Large intestine (tissue), 3 donors: ENCODE results near the gene SCUBE2. TPM values are rescaled to one million over a fixed set of nuclear protein-coding genes. Genes with fewer than 3 reads are reported as not detected.

Source experiments
- DNase-seq, 2 donors: peaks; one replicate each; pipeline versions ENCODE4 v3.0.0 to v3.0.0-alpha.2; 2013
- H3K27ac ChIP-seq: one replicate; pipeline ENCODE4 v1.5.1; 2013; ENCODE audit warnings: low read length
- H3K27me3 ChIP-seq: 2 replicates; pipeline ENCODE4 v1.6.1; 2013; ENCODE audit warnings: low read length; ENCODE audit not compliant: control insufficient read depth, insufficient read depth
- H3K36me3 ChIP-seq: 2 replicates; pipeline ENCODE4 v1.6.1; 2013; ENCODE audit warnings: low read length; ENCODE audit not compliant: control insufficient read depth, insufficient read depth
- H3K4me1 ChIP-seq: one replicate; pipeline ENCODE4 v1.6.1; 2013; ENCODE audit warnings: low read length; ENCODE audit not compliant: control insufficient read depth, insufficient read depth
- H3K4me3 ChIP-seq: one replicate; pipeline ENCODE4 v1.5.1; 2013; ENCODE audit warnings: low read length
- H3K9me3 ChIP-seq: one replicate; pipeline ENCODE4 v1.6.1; 2013; ENCODE audit warnings: mild to moderate bottlenecking, low read depth, low read length, moderate library complexity; ENCODE audit not compliant: control insufficient read depth
- WGBS: methylation state at CpG from one replicate; pipeline ENCODE4 v1.1.5; 2013; ENCODE audit warnings: low lambda C conversion rate; ENCODE audit not compliant: insufficient coverage; 5-methylcytosine and 5-hydroxymethylcytosine counted together
- polyA plus RNA-seq: library from polyadenylated mRNA; unstranded; fragments of 120-200 nt; gene quantifications from one replicate; pipeline ENCODE4 v1.2.1, GENCODE V29; 2013

SCUBE2 gene
- polyA plus RNA-seq, 1 donor, result 10.7 TPM

DNA sequence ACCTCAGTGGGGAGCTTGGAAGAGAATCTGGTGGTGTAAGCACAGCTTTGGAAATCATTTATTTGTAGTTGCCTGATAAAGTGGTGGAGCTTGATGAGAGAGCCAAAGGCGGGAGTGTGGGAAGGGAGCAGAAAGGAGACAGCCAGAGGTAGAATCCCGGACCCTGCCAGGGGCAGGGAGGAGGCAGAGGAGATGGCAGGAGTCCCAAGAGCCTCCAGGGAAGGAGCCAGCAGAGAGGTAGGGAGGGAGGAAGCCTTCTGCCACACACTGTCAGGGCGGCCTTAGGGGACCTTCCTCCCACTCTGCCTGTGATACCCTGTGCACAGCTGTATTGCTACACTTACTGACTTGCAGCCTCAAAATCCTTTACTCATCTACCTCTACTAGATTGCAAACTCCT is 15.4 kb downstream of the SCUBE2 start:
- Histone ChIP-seq H3K9me3 (no peaks in the 10 kb centered on the region), H3K27ac (no peak overlapping the region), H3K36me3 (no peaks in the 10 kb centered on the region), H3K4me3 (no peak overlapping the region), H3K27me3 (no peaks in the 10 kb centered on the region), H3K4me1 (peaks cover 5% of the 10 kb centered on the region)
- DNase-seq, result no peak
- WGBS, result no CpG with 5 or more reads among the region's 3 CpGs

DNA sequence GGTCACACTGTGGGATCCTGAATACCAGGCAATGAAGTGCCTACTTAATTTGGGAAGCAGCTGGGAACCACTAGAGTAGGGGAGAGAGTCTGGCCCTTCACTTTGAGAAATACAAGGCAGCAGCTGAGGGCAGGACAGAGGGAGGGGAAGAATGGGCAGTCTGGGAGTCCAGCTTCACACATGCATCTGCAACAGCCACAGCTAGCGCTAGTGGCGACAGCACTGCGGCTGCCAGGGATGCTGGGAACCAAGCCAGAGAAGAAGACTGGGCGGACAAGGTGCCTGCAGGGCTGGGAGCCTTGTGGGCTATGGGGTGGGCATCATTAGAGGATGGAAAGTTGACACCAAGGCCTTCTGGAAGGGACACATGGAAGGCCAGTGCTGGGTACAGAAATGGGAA is 15.8 kb downstream of the SCUBE2 start:
- Histone ChIP-seq H3K27ac (no peak overlapping the region), H3K4me1 (peaks cover 10% of the 10 kb centered on the region), H3K27me3 (no peaks in the 10 kb centered on the region), H3K9me3 (no peaks in the 10 kb centered on the region), H3K36me3 (no peaks in the 10 kb centered on the region), H3K4me3 (no peak overlapping the region)
- DNase-seq, result no peak
- WGBS, result no CpG with 5 or more reads among the region's 4 CpGs

DNA sequence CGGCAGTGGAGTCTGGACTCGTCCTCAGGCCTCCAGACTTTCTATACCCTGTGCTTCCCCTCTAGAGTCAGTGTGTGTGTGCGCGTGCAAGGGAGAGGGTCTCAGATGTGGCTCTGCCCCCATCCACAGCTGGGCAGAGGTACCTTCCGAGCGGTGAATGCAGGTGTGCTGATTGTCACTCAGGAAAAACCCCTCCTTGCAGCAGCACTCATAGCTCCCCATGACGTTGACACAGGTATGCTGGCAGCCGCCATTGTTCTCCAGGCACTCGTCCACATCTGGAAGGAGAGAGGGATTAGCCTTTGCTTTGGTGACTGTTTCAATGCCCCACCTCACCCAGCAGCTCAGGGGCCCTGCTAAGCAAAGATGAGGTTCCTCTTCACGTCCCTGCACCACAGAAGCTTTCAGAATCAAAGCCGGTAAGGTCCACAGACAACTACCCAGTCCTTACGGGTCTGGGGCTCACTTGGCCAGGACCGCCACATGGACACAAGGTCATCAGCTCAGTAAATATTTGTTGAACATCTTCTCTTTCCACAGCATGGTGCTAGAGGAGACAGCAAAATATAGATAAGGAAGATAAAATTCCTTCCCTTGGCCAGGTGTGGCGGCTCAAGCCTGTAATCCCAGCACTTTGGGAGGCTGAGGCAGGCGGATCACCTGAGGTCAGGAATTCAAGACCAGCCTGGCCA is 16.9 kb downstream of the SCUBE2 start:
- Histone ChIP-seq H3K4me1 (peaks cover 17% of the 10 kb centered on the region), H3K27me3 (no peaks in the 10 kb centered on the region), H3K27ac (no peak overlapping the region), H3K9me3 (no peaks in the 10 kb centered on the region), H3K36me3 (no peaks in the 10 kb centered on the region), H3K4me3 (no peak overlapping the region)
- no peak for DNase-seq
- WGBS, result no CpG with 5 or more reads among the region's 15 CpGs

DNA sequence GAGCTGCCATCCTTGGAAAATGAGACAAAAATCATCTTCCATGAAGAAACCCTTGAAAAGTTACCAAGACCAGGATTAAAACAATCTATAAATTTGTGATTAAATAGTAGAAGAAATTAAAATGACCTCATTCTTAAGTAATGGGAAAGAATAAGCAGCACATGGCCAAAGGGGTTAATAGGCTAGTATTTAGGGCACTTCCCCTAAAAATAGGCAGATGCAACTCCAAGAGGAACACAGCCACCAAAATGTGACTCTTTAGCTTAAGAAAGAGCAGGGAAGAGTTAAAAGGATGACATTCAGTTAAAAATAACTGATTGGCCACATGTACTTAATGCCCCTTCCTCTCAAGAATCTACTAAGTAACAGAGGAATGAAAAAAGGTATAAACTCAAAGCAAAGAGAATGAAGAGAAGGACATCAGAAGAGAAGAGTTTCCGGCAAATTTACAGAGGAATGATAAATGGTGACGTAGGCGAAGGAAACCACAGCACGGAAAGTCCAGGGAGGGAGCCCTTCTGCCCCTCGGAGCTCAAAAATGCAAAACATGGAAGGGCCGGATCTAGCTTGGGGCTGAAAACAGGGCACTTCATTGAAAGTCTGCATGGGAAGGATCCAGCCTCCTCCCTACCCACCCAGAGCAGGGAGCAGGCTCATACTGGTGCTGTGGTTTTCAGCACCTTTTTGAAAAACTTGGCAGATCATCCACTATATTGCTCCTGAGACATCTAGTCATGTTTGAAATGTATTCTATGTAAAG is 17.8 kb downstream of the SCUBE2 start:
- no peaks in the 10 kb centered on the region for H3K9me3 ChIP-seq
- no peak for DNase-seq
- H3K4me3 ChIP-seq, result no peak overlapping the region
- peaks cover 2% of the 10 kb centered on the region for H3K36me3 ChIP-seq
- WGBS, result 88% methylated on average over 3 of the region's 6 CpGs
- H3K4me1 ChIP-seq, result peaks cover 17% of the 10 kb centered on the region
- H3K27me3 ChIP-seq, result no peaks in the 10 kb centered on the region
- H3K27ac ChIP-seq, result no peak overlapping the region

DNA sequence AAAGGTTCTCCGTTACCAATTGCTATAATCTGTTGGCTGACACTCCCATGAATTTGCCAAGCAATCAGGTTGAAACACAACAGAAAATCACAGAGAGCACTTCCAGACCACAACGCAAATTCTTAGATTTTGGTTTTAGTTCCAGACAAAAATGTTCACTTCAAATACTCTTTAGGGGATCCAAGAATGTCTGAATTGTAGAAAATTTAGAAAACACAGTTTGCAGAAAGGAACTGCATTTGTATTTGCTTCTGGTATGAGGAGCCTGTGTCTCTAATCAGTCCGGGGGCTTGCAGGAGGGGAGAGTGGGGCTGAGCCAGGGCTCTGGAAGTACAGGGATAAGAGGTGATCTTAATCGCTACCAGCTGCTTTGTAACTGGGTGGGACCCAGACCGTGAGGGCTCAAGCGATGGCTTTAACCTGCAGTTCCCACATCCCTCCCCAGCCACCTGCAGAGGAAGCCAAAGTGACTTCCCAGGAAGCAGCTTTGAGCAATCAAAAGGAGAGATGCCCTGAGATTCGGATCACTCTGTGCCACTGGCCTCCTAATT is 18.7 kb downstream of the SCUBE2 start:
- no peaks in the 10 kb centered on the region for H3K9me3 ChIP-seq
- WGBS, result 67% methylated on average over 1 of the region's 7 CpGs
- no peaks in the 10 kb centered on the region for H3K27me3 ChIP-seq
- no peak overlapping the region for H3K27ac ChIP-seq
- no peak for DNase-seq
- H3K36me3 ChIP-seq, result peaks cover 4% of the 10 kb centered on the region
- H3K4me1 ChIP-seq, result peaks cover 17% of the 10 kb centered on the region
- H3K4me3 ChIP-seq, result no peak overlapping the region

DNA sequence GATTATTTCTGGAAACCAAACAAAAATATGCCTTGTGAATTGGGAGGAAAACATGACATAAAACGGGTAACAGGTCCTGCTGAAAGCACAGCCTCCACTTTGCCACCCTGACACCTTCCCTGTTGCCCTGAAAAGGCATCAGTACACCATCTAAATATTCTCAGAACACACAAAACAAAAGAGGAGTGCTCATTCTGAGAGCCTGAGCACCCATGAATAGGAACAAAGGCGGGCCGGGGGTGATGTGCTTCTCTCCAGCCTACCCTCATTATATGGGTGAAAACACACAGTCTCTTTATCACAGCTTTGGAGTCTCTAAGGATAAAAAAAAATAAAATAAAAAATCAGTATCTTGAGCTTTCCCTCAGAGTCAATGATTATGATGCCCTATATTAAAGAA is 19.7 kb downstream of the SCUBE2 start:
- no peak overlapping the region for H3K4me3 ChIP-seq
- H3K27ac ChIP-seq, result no peak overlapping the region
- DNase-seq, result no peak
- H3K4me1 ChIP-seq, result peaks cover 17% of the 10 kb centered on the region
- H3K9me3 ChIP-seq, result no peaks in the 10 kb centered on the region
- H3K27me3 ChIP-seq, result no peaks in the 10 kb centered on the region
- peaks cover 4% of the 10 kb centered on the region for H3K36me3 ChIP-seq
- no CpG with 5 or more reads among the region's 3 CpGs for WGBS

DNA sequence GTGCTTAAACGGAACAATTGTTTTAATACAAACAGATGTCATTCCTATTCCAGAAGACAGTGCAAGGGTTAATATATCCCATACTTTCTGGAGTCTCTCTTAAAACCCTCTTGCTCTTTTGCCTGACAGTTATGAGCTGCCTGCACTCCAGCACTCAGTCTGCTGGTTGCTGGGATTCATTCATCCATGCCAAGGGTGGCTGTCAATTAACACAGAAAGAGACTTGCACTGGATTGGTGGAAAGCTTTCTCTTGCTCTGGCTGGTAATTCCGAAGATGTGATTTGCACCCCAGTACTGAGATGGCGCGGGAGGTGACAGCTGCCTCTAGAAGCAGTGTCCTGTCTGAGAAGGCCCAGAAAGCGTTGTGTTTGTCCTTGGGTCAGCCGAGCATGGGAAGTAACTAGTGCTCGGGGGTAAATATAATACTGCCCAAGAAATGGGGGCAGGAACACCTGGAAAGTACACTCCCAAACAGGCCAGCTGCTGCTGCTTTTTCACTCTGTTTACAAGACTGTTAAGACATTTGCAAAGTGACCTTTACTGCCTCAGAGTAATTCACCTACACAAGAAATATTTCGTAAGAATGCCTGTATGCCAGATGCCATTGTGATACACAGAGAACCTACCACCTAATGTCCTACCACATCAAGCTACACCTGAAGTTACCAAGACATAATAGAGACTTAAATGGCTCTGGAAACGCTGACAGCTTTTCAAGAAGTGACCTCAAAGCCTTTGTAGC is 20.5 kb downstream of the SCUBE2 start:
- no CpG with 5 or more reads among the region's 9 CpGs for WGBS
- H3K4me3 ChIP-seq, result no peak overlapping the region
- H3K27me3 ChIP-seq, result no peaks in the 10 kb centered on the region
- no peaks in the 10 kb centered on the region for H3K9me3 ChIP-seq
- peaks cover 23% of the 10 kb centered on the region for H3K4me1 ChIP-seq
- H3K36me3 ChIP-seq, result peaks cover 4% of the 10 kb centered on the region
- H3K27ac ChIP-seq, result peak overlapping the region; percentile 13
- DNase-seq, result peak in 1 of 2 donors; percentile 52

DNA sequence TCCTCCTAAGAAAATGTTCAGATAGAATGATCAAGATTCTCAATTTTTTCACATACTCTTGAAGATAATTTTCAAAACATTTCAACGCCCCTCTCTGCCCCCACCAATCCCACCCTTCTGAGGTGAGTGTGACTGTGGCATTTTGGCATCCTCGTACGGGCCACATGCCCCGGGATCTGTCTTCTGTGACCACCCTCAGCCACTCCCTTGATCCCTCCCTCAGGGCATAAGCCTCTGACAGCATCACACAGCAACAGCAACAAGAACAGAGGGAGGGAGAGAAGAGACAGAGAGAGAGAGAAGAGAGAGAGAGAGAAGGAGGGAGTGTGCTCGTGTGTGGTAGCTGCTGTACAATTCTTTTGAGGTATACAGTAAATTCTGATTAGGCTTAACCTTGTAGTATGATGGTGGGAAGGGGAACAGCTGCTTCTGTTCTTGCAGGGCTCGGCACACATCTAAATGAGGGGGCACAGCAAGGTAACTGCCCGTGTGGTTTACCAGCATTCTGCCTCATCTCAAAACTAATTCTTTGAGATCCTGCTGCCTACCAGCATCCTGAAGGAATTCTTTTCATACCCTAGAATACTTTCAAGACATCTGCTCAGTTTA is 21.4 kb downstream of the SCUBE2 start:
- Histone ChIP-seq H3K4me1 (peaks cover 26% of the 10 kb centered on the region), H3K27me3 (no peaks in the 10 kb centered on the region), H3K4me3 (no peak overlapping the region), H3K9me3 (no peaks in the 10 kb centered on the region), H3K36me3 (peaks cover 4% of the 10 kb centered on the region), H3K27ac (no peak overlapping the region)
- 100% methylated on average over 1 of the region's 7 CpGs for WGBS
- no peak for DNase-seq

DNA sequence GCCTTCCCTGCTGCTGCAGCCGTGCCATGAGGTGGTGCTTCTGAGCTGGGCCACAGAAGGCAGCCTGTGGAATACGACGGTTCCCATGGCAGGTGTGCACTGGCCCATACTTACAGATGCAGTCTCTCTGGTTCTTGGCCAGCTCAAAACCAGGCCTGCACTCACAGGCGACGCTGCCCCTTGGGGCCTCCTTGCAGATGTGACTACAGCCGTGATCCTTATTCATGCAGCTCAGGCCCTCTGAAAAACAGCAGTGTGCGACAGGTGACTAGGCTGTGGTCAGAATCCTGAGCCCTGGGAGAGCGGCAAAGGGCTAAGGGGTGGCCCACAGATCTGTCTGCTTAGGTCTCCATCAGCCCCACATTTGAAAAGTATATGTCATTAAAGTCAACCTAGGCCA is 22.1 kb downstream of the SCUBE2 start:
- peaks cover 4% of the 10 kb centered on the region for H3K36me3 ChIP-seq
- H3K27ac ChIP-seq, result no peak overlapping the region
- no peak overlapping the region for H3K4me3 ChIP-seq
- WGBS, result no CpG with 5 or more reads among the region's 8 CpGs
- H3K4me1 ChIP-seq, result peaks cover 27% of the 10 kb centered on the region
- no peak for DNase-seq
- no peaks in the 10 kb centered on the region for H3K27me3 ChIP-seq
- H3K9me3 ChIP-seq, result no peaks in the 10 kb centered on the region

DNA sequence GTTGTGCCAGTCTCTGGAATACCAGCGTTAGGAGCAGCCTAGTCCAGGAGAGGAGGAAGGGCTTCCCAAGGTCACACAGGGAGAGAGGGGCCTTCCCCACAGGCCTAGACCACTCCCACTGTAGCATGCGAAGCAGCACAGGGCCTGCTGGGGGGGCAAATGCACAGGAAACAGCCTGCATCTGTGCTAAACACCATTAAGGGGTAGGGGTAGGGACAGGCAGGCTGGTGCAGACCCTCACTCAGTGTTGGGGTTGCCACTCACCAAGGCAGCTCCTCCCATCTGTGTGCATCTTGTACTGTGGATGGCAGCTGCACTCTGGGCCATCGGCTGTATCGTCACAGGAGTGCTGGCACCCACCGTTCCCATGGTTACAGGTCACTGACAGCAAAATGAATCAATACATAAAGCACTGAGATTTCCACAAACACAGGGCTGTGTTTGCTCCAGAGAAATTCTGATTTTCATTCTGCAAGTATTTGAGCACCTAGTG is 24.9 kb downstream of the SCUBE2 start:
- no peaks in the 10 kb centered on the region for H3K27me3 ChIP-seq
- no peak overlapping the region for H3K4me3 ChIP-seq
- peaks cover 4% of the 10 kb centered on the region for H3K36me3 ChIP-seq
- H3K27ac ChIP-seq, result no peak overlapping the region
- no peak for DNase-seq
- WGBS, result no CpG with 5 or more reads among the region's 5 CpGs
- peaks cover 25% of the 10 kb centered on the region for H3K4me1 ChIP-seq
- no peaks in the 10 kb centered on the region for H3K9me3 ChIP-seq
